Ovary (tissue), 9 donors: Measurements from ENCODE around the gene ATG2B. TPM values are rescaled to one million over a fixed set of nuclear protein-coding genes. Genes with fewer than 3 reads are reported as not detected.

Experiments
- DNase-seq, 5 donors: peaks; one replicate each; pipeline ENCODE4 v3.0.0-alpha.2; 2019 to 2020
- H3K27ac ChIP-seq, 2 donors: fragments of 200-600 bp; one replicate each; pipeline versions ENCODE4 v1.5.1 to v1.8.0; 2019 to 2022
- H3K27me3 ChIP-seq: fragments of 200-600 bp; one replicate; pipeline ENCODE4 v1.8.0; 2022
- H3K36me3 ChIP-seq: fragments of 200-600 bp; sonication (generic); one replicate; pipeline ENCODE4 v1.5.1; 2019
- H3K4me1 ChIP-seq: one replicate; pipeline ENCODE4 v1.8.1; 2013; ENCODE audit warnings: mild to moderate bottlenecking, moderate library complexity; ENCODE audit not compliant: insufficient read depth
- H3K4me3 ChIP-seq: fragments of 200-600 bp; sonication (generic); one replicate; pipeline ENCODE4 v1.5.1; 2017
- H3K9me3 ChIP-seq, 2 donors: fragments of 200-600 bp in 1 of 2; sonication (generic) in 1 of 2; one replicate each; pipeline versions ENCODE4 v1.5.1 to v1.8.1; 2013 to 2019; ENCODE audit warnings: mild to moderate bottlenecking in 1 of 2, moderate library complexity in 1 of 2
- CTCF ChIP-seq, 3 donors: fragments of 450-650 bp in 2 of 3; fragments of 200-600 bp in 1 of 3; IDR thresholded peaks; one replicate each; pipeline versions ENCODE4 v1.5.1 to v1.8.0; 2016 to 2022; ENCODE audit warnings: antibody characterized with exemption in 3 of 3, mild to moderate bottlenecking in 1 of 3
- EP300 ChIP-seq: sonication (generic); formaldehyde crosslinking; IDR thresholded peaks from one replicate; pipeline ENCODE4 v1.6.1; 2017; ENCODE audit warnings: antibody characterized with exemption
- POLR2A ChIP-seq: fragments of 450-650 bp; IDR thresholded peaks from one replicate; pipeline ENCODE4 v1.6.1; 2017; ENCODE audit warnings: antibody characterized with exemption, mild to moderate bottlenecking, moderate library complexity
- WGBS, 3 donors: extraction: QIAGEN DNeasy Blood & Tissue Kit in 1 of 3; methylation state at CpG; one replicate each; pipeline versions ENCODE4 v1.1.5 to v1.1.7; 2013 to 2017; 5-methylcytosine and 5-hydroxymethylcytosine counted together
- intact Hi-C, 4 donors: fragments of 100-400 bp; cut with DNase I; formaldehyde crosslinking; loops; one replicate each; pipeline versions ENCODE4 v1.11.0 to v1.15.1; 2022 to 2023
- polyA plus RNA-seq, 2 donors: library from polyadenylated mRNA; stranded (reverse); fragments of 200-250 nt in 1 of 2; fragments of 350-450 nt in 1 of 2; fragmentation: Illumina TruSeq in 1 of 2; extraction: RNeasy Lipid Tissue Mini Kit (QIAGEN cat#74804) in 1 of 2; gene quantifications; one replicate each; pipeline ENCODE4 v1.2.3, GENCODE V29; 2013 to 2014
- total RNA-seq, 7 donors: library from RNA; depleted of rRNA in 2 of 7; stranded (reverse); fragments of >200 nt in 2 of 7; fragmentation: NEBNext Ultra II Directional in 3 of 7; extraction: Animal tissue kit (Norgen Biotek cat#: 25700) in 3 of 7; gene quantifications; one replicate each; pipeline versions ENCODE4 v1.1.0 to v1.2.4, GENCODE V29; 2016 to 2023
- donor health status: DM: no; HTN: no; CAD: no; lungs with moderate emphysema.
- donor health status: DM: no; HTN: no; CAD: no.
- donor health status: Bipolar disorder and iron deficiency.
- donor health status: DM: yes; HTN: yes; CAD: no.
- donor health status: DM: no; HTN: no; CAD: no.
- donor health status: DM: yes; HTN: yes; CAD: no.

The ATG2B gene
- total and polyA plus RNA-seq, 9 donors = 5.3 to 33.1 (median 22.6) TPM

- no peaks in the 10 kb centered on the region for H3K36me3 ChIP-seq
- no peaks in the 10 kb centered on the region for H3K27me3 ChIP-seq
- 46 to 62% (median 49%) methylated on average over 4 of the region's 4 CpGs for WGBS, 3 donors
- H3K27ac ChIP-seq = no peak overlapping the region
- intact Hi-C loops = no loop called here
- TF ChIP-seq CTCF (IDR thresholded peaks at IDR 0.05) (no peak), EP300 (no peak), POLR2A (no peak)
- H3K4me3 ChIP-seq = no peak overlapping the region
- H3K9me3 ChIP-seq = no peaks in the 10 kb centered on the region
- H3K4me1 ChIP-seq = no peaks in the 10 kb centered on the region
- no peak for DNase-seq
Observed at GRCh38 chr14:96251656-96252155, 111.4 kb downstream of the ATG2B start.

GRCh38 chr14:96250485-96250884 is 112.7 kb downstream of the ATG2B start:
- Histone ChIP-seq H3K9me3 (no peaks in the 10 kb centered on the region), H3K4me3 (no peak overlapping the region), H3K36me3 (no peaks in the 10 kb centered on the region), H3K27me3 (no peaks in the 10 kb centered on the region), H3K27ac (no peak overlapping the region), H3K4me1 (no peaks in the 10 kb centered on the region)
- no peak for TF ChIP-seq POLR2A
- TF ChIP-seq CTCF (IDR thresholded peaks at IDR 0.05) = no peak
- no peak for TF ChIP-seq EP300
- intact Hi-C loops = no loop called here
- 48 to 70% (median 48%) methylated on average over 3 of the region's 3 CpGs for WGBS, 3 donors
- DNase-seq = no peak

GRCh38 chr14:96249029-96249428 is 114.1 kb downstream of the ATG2B start:
- Histone ChIP-seq H3K27me3 (no peaks in the 10 kb centered on the region), H3K4me3 (no peak overlapping the region), H3K27ac (no peak overlapping the region), H3K9me3 (no peaks in the 10 kb centered on the region), H3K4me1 (no peaks in the 10 kb centered on the region), H3K36me3 (no peaks in the 10 kb centered on the region)
- WGBS, 3 donors = 65 to 79% (median 76%) methylated on average over 5 of the region's 5 CpGs
- intact Hi-C loops = no loop called here
- TF ChIP-seq EP300 (no peak), POLR2A (no peak), CTCF (IDR thresholded peaks at IDR 0.05) (no peak)
- no peak for DNase-seq

- Histone ChIP-seq H3K27me3 (no peaks in the 10 kb centered on the region), H3K4me3 (no peak overlapping the region), H3K27ac (no peak overlapping the region), H3K9me3 (no peaks in the 10 kb centered on the region), H3K4me1 (no peaks in the 10 kb centered on the region), H3K36me3 (no peaks in the 10 kb centered on the region)
- 85 to 89% (median 89%) methylated on average over 6 of the region's 6 CpGs for WGBS, 3 donors
- intact Hi-C loops = no loop called here
- no peak for TF ChIP-seq EP300
- no peak for TF ChIP-seq POLR2A
- no peak for TF ChIP-seq CTCF (IDR thresholded peaks at IDR 0.05)
- DNase-seq = no peak
Observed at GRCh38 chr14:96247031-96247430, 116.1 kb downstream of the ATG2B start.

- intact Hi-C loops = no loop called here
- Histone ChIP-seq H3K9me3 (no peaks in the 10 kb centered on the region), H3K4me1 (no peaks in the 10 kb centered on the region), H3K4me3 (no peak overlapping the region), H3K27me3 (no peaks in the 10 kb centered on the region), H3K27ac (no peak overlapping the region), H3K36me3 (no peaks in the 10 kb centered on the region)
- 38 to 63% (median 56%) methylated on average over 1 of the region's 1 CpG for WGBS, 3 donors
- TF ChIP-seq POLR2A (no peak), CTCF (IDR thresholded peaks at IDR 0.05) (no peak), EP300 (no peak)
- DNase-seq = no peak
Observed at GRCh38 chr14:96246539-96246847, 116.6 kb downstream of the ATG2B start.
